Loucy (cell line): Measurements from ENCODE around the gene CNTN2.

Experiments
- H2AFZ ChIP-seq: fragments of 200-600 bp; sonication (generic); 2 replicates; pipeline ENCODE4 v1.6.0; 2016; ENCODE audit warnings: antibody characterized with exemption, mild to moderate bottlenecking, low read length, moderate library complexity
- H3F3A ChIP-seq: fragments of 200-600 bp; 2 replicates; pipeline ENCODE4 v1.6.0; 2016; ENCODE audit warnings: antibody characterized with exemption, low read depth, mild to moderate bottlenecking
- H3K27me3 ChIP-seq: fragments of 200-600 bp; sonication (generic); 2 replicates; pipeline ENCODE4 v1.6.1; 2014; ENCODE audit warnings: low read length, mild to moderate bottlenecking; ENCODE audit not compliant: insufficient read depth, poor library complexity, severe bottlenecking
- H3K36me3 ChIP-seq: fragments of 200-600 bp; sonication (generic); 2 replicates; pipeline ENCODE4 v1.6.1; 2016; ENCODE audit warnings: low read length; ENCODE audit not compliant: insufficient read depth
- H3K4me1 ChIP-seq: fragments of 200-600 bp; sonication (generic); 2 replicates; pipeline ENCODE4 v1.5.1; 2014; ENCODE audit warnings: low read length, mild to moderate bottlenecking; ENCODE audit not compliant: insufficient read depth, poor library complexity, severe bottlenecking
- H3K4me2 ChIP-seq: fragments of 200-600 bp; sonication (generic); 2 replicates; pipeline ENCODE4 v1.6.0; 2014; ENCODE audit warnings: antibody characterized with exemption, low read length, low read depth, mild to moderate bottlenecking; ENCODE audit not compliant: poor library complexity, severe bottlenecking
- H3K4me3 ChIP-seq: fragments of 200-600 bp; sonication (generic); 2 replicates; pipeline ENCODE4 v1.5.1; 2014; ENCODE audit warnings: low read length, mild to moderate bottlenecking, mixed read lengths; ENCODE audit not compliant: poor library complexity, severe bottlenecking
- H3K79me2 ChIP-seq: fragments of 200-600 bp; sonication (generic); 2 replicates; pipeline ENCODE4 v1.6.1; 2014; ENCODE audit warnings: low read length; ENCODE audit not compliant: insufficient read depth
- H3K9ac ChIP-seq: fragments of 200-600 bp; sonication (generic); 2 replicates; pipeline ENCODE4 v1.6.0; 2014; ENCODE audit warnings: mild to moderate bottlenecking, low read depth, low read length, moderate library complexity; ENCODE audit not compliant: poor library complexity, severe bottlenecking
- H3K9me2 ChIP-seq: fragments of 200-600 bp; sonication (generic); replicated peaks from 2 replicates; pipeline ENCODE4 v1.6.1; 2016; ENCODE audit warnings: low read depth, low read length, mixed read lengths
- H3K9me3 ChIP-seq: fragments of 200-600 bp; sonication (generic); 2 replicates; pipeline ENCODE4 v1.6.1; 2014; ENCODE audit warnings: mild to moderate bottlenecking, antibody characterized with exemption, low read length, low read depth; ENCODE audit not compliant: insufficient read depth
- H4K20me1 ChIP-seq: fragments of 200-600 bp; sonication (generic); 2 replicates; pipeline ENCODE4 v1.6.0; 2014; ENCODE audit warnings: antibody characterized with exemption, low read length, mild to moderate bottlenecking; ENCODE audit not compliant: insufficient read depth, poor library complexity, severe bottlenecking
- EZH2phosphoT487 ChIP-seq: fragments of 200-600 bp; IDR thresholded peaks from 2 replicates; pipeline ENCODE4 v1.6.1; 2018; ENCODE audit warnings: antibody characterized with exemption, mild to moderate bottlenecking, moderate library complexity, borderline replicate concordance
- TF ChIP-seq, protein P1 (sequence below): fragments of 200-600 bp; sonication (generic); conservative IDR thresholded peaks from 2 replicates; pipeline ENCODE4 v1.5.1; 2014; ENCODE audit warnings: mild to moderate bottlenecking, antibody characterized with exemption, low read length

CNTN2 gene

GRCh38 chr1:205062319-205062718, 19.3 kb downstream of the CNTN2 start:
- H3K4me1 ChIP-seq: peaks cover 3% of the 10 kb centered on the region

DNA sequence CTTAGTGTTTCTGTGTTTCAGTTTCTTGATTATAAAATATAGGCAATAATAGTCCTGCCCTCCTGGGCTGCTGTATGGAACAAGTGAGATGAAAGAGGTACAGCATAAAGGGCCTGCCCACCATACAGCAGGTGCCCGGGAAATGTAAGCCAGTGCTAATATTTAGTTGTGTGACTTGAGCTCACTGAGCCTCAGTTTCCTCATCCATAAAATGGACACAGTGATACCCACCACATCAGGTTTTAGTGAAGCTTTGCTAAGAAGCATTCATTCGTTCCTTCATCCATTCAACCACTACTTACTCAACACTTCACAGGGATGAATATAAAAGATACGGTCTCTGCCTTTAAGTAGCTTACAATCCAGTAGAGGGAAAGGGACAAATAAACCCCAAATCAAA, 19.9 kb downstream of the CNTN2 start:
- Histone ChIP-seq H3K9ac (no peak overlapping the region), H2AFZ (no peak overlapping the region), H3K4me1 (peaks cover 3% of the 10 kb centered on the region), H3K36me3 (no peaks in the 10 kb centered on the region), H3K9me2 (no peaks in the 10 kb centered on the region), H3F3A (no peaks in the 10 kb centered on the region), H3K79me2 (no peaks in the 10 kb centered on the region), H3K9me3 (no peaks in the 10 kb centered on the region), H3K27me3 (no peaks in the 10 kb centered on the region), H3K4me3 (no peak overlapping the region), H4K20me1 (no peaks in the 10 kb centered on the region), H3K4me2 (no peak overlapping the region)
- TF ChIP-seq, protein P1, sequence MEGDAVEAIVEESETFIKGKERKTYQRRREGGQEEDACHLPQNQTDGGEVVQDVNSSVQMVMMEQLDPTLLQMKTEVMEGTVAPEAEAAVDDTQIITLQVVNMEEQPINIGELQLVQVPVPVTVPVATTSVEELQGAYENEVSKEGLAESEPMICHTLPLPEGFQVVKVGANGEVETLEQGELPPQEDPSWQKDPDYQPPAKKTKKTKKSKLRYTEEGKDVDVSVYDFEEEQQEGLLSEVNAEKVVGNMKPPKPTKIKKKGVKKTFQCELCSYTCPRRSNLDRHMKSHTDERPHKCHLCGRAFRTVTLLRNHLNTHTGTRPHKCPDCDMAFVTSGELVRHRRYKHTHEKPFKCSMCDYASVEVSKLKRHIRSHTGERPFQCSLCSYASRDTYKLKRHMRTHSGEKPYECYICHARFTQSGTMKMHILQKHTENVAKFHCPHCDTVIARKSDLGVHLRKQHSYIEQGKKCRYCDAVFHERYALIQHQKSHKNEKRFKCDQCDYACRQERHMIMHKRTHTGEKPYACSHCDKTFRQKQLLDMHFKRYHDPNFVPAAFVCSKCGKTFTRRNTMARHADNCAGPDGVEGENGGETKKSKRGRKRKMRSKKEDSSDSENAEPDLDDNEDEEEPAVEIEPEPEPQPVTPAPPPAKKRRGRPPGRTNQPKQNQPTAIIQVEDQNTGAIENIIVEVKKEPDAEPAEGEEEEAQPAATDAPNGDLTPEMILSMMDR: no peak
- no peak for TF ChIP-seq EZH2phosphoT487

More at GRCh38 chr1:205062319-205062718, 19.3 kb downstream of the CNTN2 start:
- TF ChIP-seq, protein P1: no peak
- no peak for TF ChIP-seq EZH2phosphoT487
- Histone ChIP-seq H3K36me3 (no peaks in the 10 kb centered on the region), H3K4me3 (no peak overlapping the region), H3K4me2 (no peak overlapping the region), H3F3A (no peaks in the 10 kb centered on the region), H3K79me2 (no peaks in the 10 kb centered on the region), H3K9ac (no peak overlapping the region), H3K9me3 (no peaks in the 10 kb centered on the region), H3K27me3 (no peaks in the 10 kb centered on the region), H4K20me1 (no peaks in the 10 kb centered on the region), H2AFZ (no peak overlapping the region), H3K9me2 (no peaks in the 10 kb centered on the region)

- Histone ChIP-seq H3K27me3 (no peaks in the 10 kb centered on the region), H3K79me2 (no peaks in the 10 kb centered on the region), H3K36me3 (no peaks in the 10 kb centered on the region), H3F3A (no peaks in the 10 kb centered on the region), H3K4me1 (peaks cover 3% of the 10 kb centered on the region), H2AFZ (no peak overlapping the region), H3K4me3 (no peak overlapping the region), H3K4me2 (no peak overlapping the region), H3K9ac (no peak overlapping the region), H3K9me2 (no peaks in the 10 kb centered on the region), H4K20me1 (no peaks in the 10 kb centered on the region), H3K9me3 (no peaks in the 10 kb centered on the region)
- TF ChIP-seq EZH2phosphoT487: no peak
- TF ChIP-seq, protein P1: no peak
Observed at GRCh38 chr1:205064301-205064700, 21.3 kb downstream of the CNTN2 start.
